HG02943 (cell line): Measurements from ENCODE around the gene SH3RF3.
A peak's percentile ranks its signal among the peaks of the same experiment; 100 is the strongest.

ENCODE experiments used
- ATAC-seq: cut with Tn5 transposase; IDR thresholded peaks from one replicate; pipeline ENCODE4 v1.9.1; 2021; ENCODE audit warnings: mild to moderate bottlenecking, low read depth, moderate library complexity; ENCODE audit not compliant: unreplicated experiment

SH3RF3 gene

GRCh38 chr2:109136542-109136941 lies 7.5 kb downstream of the SH3RF3 start:
- ATAC-seq: no peak

GRCh38 chr2:109137616-109138015 lies 8.6 kb downstream of the SH3RF3 start:
- ATAC-seq: no peak

- no peak for ATAC-seq
Observed at GRCh38 chr2:109138449-109138848, 9.4 kb downstream of the SH3RF3 start.

- no peak for ATAC-seq
Observed at GRCh38 chr2:109139002-109139401, 10.0 kb downstream of the SH3RF3 start.

- ATAC-seq: no peak
Observed at GRCh38 chr2:109139865-109140396, 10.9 kb downstream of the SH3RF3 start.

GRCh38 chr2:109141006-109141600 lies 12.1 kb downstream of the SH3RF3 start:
- no peak for ATAC-seq

GRCh38 chr2:109141727-109142283 lies 12.8 kb downstream of the SH3RF3 start:
- no peak for ATAC-seq

- no peak for ATAC-seq
Observed at GRCh38 chr2:109142416-109143210, 13.6 kb downstream of the SH3RF3 start.

GRCh38 chr2:109143214-109144187 lies 14.5 kb downstream of the SH3RF3 start:
- ATAC-seq: peak; percentile 62

- peak; percentile 52 for ATAC-seq
Observed at GRCh38 chr2:109144271-109144670, 15.3 kb downstream of the SH3RF3 start.

DNA sequence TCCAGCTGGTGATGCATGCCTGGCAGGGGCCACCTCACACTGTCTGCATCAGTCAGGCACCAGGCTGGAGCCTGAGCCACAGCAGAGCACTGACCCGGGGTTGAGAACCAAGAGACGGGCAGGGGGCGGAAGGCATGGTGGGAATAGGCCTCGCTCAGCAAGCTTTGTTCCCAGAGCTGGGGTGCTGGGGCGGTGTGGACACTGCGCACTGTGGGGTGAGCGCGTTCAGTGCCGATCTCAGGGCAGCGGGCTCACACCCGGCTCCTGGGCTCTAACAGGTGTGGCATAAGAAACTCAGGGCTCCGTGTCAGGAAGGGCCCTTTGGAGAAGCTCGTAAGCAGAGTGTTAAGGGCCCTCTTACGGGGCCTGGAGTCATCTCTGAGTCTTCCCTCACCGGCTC lies 15.7 kb downstream of the SH3RF3 start:
- ATAC-seq: no peak

GRCh38 chr2:109145286-109145685 lies 16.3 kb downstream of the SH3RF3 start:
- ATAC-seq: no peak

- no peak for ATAC-seq
Observed at GRCh38 chr2:109147405-109147804, 18.4 kb downstream of the SH3RF3 start.

DNA sequence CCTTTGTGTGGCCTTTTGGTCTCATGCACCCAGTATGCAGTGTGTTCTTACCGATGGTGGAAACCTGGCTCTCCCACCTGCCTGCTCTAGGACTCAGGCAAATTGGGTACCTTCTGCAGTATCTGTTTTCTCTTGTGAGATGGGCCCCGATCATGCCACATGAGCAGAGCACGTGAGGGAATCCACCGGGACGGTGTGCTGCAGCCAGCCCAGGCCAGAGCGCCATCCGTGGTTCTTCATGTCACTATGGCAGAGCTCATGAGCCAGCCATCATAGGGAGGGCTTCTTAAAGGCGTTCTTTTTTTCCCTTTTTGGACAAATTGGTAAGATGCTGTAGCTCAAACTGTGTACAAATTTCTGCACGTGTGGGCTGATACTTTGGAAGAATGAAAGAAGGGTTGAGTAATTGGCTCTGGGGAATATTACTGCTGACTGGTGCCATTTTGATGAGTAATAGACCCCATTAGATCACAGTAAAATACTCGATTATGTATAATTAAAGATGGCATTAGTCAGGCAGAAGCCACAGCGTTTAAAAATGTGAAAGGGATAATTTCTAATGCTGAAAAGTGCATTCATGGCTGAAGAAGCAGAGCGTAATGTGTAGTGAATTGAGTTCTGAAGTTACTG lies 19.2 kb downstream of the SH3RF3 start:
- no peak for ATAC-seq

DNA sequence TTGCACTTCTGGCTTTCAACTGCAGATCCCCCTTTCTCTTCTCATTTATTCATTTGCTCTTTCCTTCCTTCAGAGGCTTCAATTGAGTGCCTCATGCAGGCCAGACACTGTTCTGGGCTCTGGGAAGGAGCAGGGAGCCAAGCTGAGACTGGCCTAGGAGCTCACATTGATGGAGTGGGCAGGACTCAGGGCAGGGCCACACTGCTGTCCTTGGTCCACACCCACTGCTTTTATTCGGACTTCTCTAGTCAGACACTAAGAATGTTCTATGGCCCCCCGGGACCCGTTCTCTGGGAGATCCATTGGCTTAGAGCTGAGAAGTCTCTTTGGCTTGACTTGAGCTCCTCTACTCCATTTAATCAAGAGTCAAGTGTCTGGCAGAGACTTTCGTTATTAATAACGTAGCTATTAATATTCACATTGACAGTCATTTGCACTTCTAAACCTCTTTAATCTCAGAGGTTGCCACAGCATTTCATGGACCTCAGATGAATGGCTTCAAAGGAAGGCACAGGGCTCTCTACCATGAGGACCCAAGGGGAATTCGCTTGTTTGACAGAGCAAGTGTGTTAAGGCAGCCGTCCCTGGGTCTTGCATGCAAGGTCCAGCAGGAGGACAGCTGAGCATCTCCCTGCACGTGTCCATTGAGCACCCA lies 20.1 kb downstream of the SH3RF3 start:
- no peak for ATAC-seq

DNA sequence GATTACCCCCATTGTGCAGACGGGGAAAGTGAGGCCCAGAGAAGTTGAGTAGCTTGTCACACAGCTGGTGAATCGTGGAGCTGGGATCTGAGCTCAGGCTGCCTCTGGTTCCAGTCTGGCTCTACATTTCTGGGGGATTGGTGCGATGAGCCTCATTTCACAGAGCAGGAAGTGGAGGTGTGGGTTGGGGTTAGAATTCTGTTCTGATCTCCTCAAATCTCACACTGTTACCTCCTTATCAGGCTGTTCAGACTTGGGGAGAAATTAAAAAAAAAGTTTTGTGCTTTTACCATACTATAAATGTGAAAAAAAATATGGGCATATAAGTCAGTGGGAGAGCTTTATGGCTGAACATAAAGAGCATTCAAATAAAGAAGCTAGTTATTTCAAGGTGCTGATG lies 21.6 kb downstream of the SH3RF3 start:
- ATAC-seq: no peak

DNA sequence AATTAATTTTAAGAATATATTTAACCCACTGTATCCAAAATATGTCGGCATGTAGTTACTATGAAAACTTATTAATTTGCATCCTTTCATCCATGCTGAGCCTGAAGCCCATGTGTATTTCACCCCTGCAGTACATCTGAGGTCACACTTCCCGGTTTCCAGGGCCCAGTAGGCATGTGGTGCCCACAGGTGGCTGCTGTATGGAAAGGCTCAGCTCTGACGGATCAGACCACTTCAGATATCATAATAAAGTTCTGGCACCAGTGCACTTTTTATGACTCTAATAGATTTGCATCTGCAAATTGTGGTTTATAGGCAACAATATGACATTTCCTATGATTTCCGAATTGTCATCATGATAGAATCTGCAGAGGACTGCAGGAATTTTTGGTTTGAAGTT lies 22.5 kb downstream of the SH3RF3 start:
- no peak for ATAC-seq

DNA sequence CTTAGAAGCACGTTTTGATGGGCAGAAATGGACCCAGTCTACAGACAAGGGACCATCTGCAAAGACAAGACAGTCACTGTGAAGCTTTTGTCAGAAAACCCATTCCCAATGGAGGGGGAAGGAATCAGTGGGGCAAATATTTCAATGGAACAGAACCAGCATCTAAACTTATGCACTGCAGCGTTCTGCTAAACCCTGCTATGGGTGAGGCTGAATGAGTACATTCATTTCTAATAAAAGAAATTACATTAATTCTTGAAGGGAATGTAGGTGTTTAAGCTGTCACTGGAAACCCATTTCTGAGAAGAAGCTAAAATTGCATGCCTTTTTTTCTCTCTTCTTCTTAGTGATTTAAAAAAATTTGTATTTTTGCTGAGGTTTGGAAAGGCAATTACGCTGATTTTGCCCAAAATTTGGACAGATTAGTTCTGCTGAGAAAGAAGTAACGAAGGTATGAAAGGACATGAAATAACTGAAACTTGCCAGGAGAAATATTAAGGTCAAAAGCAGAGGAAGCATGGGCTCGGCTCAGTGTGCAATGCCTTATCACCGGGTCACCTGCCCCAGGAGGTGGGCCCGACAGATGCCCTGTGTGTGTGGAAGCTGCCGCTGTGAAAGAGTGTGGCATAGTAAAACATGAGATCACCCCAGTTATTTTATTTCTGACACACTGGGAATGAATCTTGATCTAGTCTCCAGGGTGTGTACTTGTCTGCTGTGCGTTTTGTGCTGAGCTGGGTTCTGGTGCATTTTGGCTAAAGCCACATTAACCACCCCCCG lies 24.2 kb downstream of the SH3RF3 start:
- ATAC-seq: no peak

GRCh38 chr2:109153807-109154206 lies 24.8 kb downstream of the SH3RF3 start:
- ATAC-seq: no peak
